Fibroblast of peridontal ligament (primary cell): ENCODE results near the gene EPHA8.

Experiments
- DNase-seq: peaks from one replicate; pipeline ENCODE4 v3.0.0-alpha.2; 2010; ENCODE audit errors: extremely low read depth

The EPHA8 gene

DNA sequence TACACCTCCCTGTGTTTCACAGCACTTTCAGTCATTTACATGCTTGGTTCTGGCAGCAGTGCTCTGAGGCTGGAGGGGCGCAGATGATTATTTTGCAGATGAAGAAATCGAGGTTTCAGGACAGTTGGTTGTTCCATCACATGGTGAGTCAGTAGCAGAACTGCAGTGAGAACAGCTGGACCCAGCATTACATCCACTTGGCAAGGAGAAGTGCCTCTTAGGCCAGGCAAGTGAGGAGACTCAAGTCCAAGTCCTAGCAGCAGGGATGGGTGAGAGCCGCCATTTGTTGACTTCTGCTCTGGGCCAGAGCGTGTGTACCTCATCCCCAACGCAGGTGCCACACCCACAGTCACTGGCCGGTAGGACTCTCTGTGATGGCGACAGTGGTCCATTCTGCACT lies 26.8 kb upstream of the EPHA8 start:
- peak; percentile 27 for DNase-seq

DNA sequence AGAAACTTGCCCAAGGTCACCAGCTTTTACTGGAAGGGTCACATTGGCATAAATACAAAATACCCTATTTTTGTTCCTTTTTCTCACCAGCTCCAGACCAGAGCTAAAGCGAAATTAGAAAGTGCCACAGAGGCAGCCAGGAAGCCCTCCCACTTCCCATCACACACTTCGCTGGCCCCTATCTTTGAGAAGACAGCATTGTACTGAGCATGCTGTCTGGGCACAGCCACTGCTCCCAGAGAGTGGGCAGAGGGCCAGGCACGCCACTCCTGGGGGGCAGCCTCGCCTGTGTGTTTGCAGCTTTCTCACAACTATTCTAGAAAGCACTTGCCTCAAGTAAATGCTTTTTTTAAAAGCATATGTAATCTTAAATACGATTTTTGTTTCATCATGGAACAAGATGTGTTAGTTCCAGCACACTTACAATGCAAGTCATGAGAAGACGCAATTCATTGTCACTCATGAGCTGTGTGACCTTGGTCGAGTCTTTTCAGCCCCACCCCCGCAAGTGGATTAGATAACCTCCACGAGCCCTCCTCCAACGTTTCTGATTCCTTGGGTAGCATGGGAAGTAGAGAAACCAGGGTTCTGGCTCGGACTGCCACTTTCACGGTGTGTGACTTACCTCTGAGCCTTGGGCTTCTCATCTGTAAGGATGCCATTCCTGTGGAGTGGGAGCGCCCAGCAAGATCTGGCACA lies 25.7 kb upstream of the EPHA8 start:
- DNase-seq: no peak

DNA sequence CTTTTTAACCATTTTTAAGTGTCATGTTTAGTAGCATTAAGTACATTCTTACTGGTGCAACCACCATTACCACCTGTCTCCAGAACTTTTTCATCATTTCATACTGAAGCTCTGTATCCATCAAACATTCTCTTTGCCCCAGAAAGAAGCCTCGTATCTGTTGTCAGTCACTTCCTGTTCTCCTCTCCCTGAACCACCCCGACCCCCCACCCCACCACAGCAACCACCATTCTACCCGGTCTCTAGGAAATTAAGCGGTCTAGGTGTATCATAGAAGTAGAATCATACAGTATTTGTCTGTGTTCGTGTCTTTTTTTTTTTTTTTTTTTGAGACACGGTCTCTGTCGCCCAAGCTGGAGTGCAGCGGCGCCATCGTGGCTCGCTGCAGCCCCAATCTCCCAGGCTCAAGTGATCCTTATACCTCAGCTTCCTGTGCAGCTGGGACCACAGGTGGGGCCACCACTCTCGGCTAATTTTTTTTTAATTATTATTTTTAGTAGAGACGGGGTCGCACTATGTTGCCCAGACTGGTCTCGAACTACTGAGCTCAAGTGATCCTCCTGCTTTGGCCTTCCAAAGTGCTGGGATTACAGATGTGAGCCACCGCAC lies 23.7 kb upstream of the EPHA8 start:
- no peak for DNase-seq

DNA sequence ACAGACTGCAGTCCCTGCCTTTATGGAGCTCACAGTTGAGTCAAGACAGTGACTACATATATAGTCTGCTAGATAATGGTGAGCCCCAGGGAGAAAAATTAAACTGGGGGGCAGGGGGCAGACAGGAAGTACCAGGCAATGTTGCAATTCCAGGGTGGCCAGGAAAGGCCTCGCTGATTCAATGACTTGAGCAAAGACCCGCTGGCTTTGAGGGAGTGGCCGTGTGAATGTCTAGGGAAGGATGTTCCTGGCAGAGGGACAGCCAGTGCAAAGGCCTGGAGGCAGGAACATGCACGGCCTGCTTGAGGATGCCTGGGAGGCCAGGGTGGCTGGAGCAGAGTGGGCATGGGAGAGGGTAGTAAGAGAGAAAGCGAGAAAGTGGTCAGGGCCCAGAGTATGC lies 23.0 kb upstream of the EPHA8 start:
- DNase-seq: no peak

DNA sequence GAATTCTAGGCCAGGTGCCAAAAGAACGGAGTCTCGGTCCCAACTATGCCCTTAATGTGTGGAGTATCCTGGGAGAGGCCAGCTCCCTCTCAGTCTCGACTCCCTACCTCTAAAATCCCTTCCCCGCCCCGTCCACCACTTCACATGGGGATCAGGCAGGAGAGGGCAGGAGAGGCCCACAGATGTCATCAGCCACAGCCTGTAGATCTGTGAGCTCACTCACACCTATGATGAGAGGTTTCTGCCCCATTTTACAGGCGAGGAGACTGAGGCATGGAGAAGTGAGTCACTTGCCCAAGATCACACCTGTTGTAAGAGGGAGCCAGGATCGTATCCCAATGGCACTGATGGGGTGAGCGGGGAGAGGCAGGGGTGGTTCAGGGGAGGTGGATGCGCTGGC lies 20.4 kb upstream of the EPHA8 start:
- DNase-seq: no peak

DNA sequence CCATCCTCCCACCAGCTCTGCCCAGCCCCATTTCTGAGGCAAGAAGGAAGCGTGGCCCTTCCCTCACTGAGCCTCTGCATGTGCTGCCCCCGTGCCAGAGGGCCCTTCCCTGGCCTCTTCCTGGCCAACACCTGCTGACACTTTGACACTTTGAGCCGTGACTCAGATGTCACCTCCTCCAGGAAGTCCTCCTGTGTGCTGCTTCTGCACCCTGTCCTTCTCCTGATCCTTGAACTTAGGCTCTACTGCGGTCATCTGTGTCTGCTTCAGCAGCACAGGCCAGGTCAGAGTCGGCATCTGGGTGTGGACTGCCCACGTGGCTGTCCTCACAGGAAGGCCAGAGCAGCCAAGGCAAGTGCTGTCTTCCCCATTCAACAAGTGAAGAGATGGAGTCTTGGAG lies 19.6 kb upstream of the EPHA8 start:
- no peak for DNase-seq

DNA sequence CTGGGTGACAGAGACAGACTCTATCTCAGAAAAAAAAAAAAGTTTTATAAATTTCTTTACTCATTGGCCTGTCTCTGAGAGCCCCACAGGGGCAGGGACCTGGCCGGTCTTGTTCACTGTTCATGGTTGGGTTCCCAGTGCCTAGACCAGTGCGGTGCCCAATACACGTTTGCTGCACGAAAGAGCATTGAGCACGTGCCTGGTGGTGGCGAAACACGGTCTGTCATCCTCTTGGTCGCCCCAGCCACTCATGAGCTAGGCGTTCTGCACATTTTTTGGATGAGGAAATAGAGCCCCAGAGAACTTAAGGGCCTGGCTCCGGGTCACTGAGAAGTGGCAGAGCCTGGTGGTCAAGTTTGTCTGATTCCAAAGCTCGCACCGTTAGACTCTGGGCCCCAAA lies 18.7 kb upstream of the EPHA8 start:
- no peak for DNase-seq

DNA sequence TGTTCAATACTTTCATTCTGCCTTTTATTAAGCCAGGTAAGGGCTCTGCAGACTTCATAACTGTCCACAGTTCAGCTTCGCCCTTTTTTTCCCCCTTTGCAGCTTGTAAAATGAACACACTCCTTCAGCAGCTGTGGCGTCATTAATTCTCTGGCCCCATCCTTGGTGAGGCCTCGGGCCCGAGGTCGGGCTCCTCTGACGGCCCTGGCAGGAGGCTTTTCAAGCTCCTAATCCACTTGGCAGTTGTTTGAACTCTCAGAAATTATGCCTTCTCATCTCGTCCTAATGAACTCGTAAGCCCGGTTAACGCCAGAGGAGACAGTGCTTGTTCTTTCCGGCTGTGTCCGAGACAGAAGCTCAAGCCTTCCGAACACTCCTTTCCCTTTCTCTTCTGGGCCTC lies 18.1 kb upstream of the EPHA8 start:
- DNase-seq: no peak

DNA sequence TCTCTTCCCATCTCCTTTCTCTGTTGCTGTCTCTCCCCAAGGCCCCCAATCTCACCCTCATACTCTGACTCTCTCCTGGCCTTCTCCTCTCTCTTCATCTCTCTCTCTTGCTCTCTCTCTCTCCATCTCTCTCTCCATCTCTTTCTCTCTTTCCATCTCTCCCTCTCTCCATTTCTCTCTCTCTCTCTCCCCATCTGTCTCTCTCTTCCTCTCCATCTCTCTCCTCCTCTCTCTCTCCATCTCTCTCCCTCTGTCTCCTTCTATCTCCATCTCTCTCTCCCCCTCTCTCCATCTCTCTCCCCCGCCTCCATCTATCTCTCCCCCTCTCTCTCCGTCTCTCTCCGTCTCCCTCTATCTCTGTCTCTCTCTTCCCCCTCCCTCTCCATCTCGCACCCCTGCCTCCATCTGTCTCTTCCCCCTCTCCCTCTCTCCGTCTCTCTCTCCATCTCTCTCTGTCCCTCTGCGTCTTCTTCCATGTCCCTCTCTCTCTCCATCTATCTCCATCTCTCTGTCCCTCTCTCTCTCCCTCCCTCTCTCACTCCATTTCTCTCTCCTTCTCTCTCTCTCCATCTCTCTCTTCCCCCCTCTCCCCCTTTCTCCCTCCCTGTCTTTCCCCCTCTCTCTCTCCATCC lies 16.0 kb upstream of the EPHA8 start:
- DNase-seq: no peak

DNA sequence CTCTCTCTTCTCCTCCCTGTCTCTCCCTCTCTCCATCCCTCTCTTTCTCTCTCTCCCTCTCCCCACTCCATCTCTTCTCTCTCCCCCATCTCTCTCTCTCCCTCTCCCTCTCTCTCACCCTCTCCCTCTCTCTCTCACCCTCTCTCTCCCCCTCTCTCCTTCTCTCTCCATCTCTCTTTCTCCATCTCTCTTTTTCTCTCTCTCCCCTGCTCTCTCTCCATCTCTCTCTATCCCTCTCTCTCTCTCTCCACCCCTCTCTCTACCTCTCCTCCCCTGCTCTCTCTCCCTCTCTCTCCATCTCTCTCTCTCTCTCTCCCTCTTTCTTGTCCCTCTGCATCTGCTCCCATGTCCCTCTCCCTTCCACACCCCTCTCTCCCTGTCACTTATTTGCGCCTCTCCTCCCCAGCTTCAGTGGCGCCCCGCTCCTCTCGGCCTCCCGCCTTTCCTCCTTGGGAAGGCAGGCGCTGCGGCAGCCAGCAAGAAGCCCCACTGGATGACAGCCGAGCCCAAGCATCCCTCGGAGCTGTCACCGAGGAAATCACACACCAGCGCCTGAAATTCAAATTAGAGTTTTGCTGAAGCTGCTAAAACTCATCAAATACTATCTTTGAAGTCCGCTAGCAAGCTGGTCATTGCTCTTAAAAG lies 15.3 kb upstream of the EPHA8 start:
- DNase-seq: no peak

DNA sequence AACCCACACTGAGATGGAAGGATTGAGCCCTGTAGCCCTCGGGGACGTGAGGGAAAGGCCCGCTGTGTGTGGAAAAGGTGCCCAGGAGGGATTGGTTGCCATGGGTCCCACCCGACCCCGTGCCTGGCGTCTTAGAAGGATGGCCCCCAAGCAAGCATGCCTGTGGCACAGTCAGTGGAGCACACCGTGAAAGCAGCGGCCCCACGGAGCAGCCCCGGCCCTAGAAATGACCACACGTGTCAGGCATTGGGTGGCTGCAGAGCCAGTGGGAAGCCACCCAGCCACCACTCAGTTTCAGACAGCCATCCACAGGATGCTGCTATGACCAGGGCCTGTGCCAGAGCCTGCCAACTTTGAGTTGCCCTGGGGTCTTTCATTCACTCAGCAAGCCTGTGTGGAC lies 13.3 kb upstream of the EPHA8 start:
- DNase-seq: no peak

DNA sequence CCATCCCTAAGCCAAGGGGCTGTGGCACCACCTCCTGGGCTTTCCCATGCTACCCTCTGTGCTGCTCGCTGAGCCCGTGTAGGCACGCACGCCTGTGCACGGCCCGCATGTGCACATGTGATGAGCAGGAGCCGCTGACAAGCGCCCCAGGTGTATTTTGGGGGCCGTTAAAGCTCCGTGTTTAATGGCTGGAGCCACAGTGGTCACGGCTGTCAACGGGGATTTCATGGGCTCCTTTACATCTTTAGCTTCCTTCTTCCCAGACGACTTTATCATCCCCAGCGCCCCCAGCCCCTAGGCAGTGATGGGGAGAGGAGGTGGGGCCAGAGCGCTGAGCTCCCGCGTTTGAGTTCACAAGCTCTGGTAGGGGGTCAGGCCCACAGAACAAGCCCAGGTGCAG lies 11.7 kb upstream of the EPHA8 start:
- no peak for DNase-seq

DNA sequence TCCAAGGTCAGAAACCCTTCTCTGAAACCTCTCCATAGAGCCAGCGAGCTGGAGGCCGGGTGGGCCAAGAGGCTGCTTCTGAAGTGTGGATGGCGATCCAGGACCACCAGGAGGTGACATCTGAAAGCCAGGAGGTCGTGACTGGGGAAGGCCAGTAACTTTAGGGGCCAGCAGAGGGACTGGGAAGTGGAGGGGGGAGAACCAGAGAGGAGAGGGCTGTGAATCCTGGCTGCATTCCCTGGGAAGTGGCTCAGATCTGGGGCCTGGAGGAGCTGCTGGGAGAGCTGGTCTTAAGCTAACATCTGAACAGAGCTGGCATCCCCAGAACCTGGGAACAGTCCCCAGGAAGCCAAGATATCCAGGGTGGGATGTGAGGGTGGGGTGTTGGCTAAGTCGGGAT lies 11.3 kb upstream of the EPHA8 start:
- no peak for DNase-seq

DNA sequence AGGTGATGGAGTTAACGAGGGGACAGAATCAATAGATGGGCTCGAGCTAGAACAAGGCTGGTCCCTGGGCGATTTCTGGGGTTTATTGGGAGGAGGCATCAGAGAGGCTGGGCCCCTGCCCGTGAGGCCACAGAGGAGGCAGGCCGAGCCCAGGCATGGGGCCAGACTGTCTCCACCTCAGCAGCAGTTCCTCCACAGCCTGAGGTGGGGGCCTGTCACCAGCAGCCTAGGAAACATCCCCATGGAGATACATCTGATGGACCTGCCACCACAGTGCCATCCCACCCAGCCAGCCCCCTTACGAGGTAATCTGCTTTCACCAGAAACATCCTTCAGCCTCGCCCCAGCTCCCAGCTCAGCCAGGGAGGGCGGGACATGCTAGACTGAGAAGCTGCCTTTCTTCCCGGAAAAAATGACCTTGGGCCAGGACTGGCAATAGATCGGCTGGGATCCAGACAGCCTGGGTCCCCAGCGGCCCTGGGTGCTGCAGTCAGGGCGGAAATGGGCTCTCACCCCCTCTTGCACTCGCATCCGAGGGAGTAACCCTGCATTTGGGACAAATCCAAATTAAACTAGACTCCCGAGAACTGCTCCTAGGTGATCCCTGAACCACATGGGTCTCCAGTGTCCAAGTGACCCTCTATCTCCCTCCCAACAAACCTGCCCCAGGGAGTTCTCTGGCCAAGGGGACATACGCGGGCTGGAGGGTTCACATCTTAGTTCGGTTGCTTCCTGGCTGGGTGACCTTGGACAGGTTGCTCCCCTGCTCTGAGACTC lies 10.0 kb upstream of the EPHA8 start:
- no peak for DNase-seq

DNA sequence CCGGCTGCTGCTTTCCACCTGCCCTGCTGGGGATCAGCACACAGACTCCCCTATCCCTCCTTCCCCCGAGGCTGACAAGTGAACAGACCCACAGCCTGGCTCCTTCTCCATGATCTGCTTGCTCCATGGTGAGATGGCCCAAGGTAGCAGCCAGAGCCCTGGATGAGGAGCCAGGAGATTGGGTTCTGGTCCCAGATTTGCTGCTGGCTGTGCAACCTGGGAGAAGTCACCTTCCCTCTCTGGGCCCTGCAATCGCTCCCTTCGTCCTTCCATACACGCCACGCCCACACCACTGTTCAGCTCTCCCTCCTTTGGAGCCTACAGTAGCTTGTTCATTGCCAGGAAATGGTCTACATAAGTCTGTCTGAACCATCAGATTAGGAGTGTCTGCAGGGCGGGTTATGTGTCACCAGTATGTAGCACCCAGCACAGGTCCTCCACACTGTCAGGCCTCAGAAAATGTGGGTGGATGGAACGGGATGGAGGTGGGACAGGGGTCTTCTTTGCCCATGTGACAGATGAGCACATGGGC lies 9.2 kb upstream of the EPHA8 start:
- no peak for DNase-seq

DNA sequence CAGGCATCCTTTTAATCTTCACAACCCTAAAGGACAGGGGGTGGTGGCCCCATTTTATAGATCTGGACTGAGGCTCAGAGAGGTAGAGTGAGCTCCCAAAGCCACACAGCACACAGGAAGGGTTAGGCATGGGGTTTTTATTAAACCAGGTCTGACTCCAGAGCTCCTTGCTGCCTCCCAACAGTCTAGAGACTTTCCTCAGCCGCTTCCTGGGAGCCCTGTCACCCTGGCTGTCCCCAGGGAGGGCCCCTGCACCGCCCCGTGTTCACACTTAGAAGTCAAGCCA lies 8.0 kb upstream of the EPHA8 start:
- no peak for DNase-seq

DNA sequence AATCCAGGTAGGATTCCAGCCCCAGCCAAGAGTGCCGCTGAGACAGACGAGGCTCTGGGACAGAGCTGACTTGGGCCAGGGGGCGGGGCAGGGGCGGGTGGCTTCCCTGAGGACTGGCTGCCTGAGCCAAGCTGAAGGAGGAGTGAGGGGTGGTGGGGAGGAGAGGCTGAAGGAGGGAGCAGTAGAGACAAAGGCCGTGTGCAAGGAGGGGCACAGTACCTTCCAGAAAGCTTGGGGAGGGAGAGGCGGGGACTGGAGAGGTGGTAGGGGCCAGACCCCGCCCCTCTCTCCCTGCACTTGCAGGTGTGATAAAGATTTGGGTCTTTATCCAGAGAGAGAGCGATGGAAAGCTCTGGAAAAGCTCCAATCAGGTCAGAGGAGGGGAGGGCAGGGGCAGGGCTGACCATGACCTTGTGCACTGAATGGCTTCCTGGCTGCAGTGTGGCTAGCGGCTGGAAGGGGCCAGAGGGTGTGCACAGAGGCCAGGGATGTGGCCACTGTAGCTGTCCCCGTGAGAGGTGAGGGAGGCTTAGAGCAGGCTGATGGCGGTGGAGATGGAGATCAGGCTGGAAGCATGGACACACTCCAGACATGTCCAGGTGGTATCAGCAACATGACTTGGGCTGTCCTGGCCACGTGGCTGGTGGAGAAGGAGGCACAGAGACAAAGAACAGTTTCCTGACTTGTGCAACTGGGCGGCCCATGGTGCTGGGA lies 6.7 kb upstream of the EPHA8 start:
- no peak for DNase-seq

DNA sequence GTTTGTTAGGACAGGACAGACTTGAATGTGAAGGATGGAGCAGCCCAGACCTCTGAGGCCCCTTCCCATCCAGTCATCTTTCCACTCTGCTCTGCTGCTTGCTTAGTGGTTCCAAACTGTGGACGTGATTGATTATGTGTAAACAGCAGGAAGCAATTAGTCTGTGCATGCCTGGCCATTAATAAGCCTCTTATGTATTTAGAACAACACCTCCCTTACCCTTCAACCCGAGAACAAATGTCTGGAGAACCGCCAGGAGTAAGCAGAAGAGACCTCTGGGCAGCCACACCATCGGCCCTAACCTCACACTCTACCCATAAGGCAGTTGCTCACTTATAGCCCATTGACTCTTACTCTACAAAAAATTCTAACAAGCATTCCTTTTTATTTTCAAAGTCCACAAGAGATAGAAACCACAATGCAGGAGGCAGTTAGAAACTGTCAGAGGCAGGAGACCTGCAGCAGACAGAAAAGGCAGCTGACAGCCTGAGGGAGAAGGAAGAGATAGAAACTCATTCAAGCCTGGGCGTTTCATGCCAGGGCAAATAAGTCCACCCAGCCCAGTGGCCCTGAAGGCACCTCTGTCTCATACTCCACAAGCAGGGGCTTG lies 5.8 kb upstream of the EPHA8 start:
- no peak for DNase-seq

DNA sequence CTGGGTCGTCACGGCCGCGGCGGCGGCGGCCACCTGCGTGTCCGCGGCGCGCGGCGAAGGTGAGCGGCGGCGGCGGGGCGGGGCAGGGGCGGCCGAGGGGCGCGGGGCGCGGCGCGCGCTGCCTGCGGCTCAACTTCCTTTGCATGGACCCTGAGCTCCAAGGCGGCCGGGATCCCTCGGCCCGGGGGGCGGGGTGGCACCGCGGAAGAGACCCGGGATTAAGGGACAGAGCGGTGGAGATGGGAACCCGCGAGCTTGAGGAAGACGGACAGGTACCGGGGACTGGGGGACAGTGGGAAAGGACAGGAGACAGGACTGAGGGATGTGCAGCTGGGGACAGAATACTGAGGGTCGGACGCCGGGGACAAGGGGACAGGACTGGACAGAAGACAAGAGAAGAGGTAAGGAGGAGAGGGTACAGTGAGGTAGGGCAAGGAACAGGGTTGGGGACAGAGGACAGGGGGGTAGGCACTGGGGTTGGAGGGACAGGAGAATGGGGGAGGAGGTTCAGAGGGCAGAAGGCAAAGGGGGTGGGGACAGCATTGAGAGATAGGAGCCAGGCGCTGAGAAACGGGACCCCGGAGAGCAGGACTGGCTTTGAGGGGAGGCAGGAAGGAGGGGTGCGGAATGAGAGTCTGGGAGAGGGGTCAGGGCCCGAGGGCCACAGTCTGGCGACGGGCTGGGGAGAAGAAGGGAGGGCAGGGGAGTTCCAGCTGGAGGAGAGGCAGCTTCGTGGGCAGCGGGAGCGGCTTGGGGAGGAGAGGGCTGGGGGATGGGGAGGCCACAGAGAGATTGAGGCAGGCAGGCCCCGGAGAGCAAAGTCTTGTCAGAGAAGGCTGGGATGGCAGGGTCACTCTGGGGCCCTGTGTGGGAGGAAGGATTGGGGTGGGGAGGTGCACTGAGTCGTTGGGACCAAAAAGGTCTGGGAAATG lies 648 bp downstream of the EPHA8 start:
- no peak for DNase-seq

DNA sequence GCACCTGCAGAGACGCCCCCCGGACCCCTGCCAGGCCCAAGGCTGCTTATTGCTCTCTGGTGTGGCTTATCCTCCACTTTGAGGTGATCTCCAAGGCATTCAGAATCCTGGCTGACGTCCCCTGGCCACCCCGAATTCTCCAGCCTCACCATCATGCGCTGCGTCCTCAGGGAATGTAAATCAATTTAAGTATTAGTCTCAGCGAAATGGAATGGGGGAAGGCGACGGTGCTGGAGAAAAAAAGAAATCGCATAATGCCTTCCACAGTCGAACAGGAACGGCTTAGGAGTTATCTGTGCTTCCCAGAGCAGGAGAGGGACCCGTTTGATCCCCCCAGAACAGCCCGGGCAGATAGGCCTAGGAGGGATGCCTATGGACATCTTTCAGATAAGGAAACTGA lies 2.9 kb downstream of the EPHA8 start:
- DNase-seq: no peak
